Measurements from ENCODE around the gene EMP3. TPM values are rescaled to one million over a fixed set of nuclear protein-coding genes. Genes with fewer than 3 reads are reported as not detected.
"Not testable (repeated sequence)": the region's sequence is repeated elsewhere in the genome, so short reads cannot be mapped to it uniquely, and the experiment has no call there.

The EMP3 gene
- 10 to 100 TPM; 72.4 to 81.9 (median 79.0) TPM for polyA plus RNA-seq (ENCODE audit: insufficient read length in 3 of 3)

GRCh38 chr19:48325265-48325910 lies at the start of gene EMP3:
TSS of gene EMP3 (plus strand) at chr19:48325552. CDS start at chr19:48326845, 1,293 bp downstream.
- DNase-seq (ENCODE audit: low read depth in 3 of 3, low spot score in 2 of 3) = no peak

- no peak for DNase-seq (ENCODE audit: low read depth in 3 of 3, low spot score in 2 of 3)
Measured at GRCh38 chr19:48279747-48280146, 45.6 kb upstream of the EMP3 start.

GRCh38 chr19:48283908-48284307 lies 41.4 kb upstream of the EMP3 start:
- DNase-seq (ENCODE audit: low read depth in 3 of 3, low spot score in 2 of 3) = no peak

GRCh38 chr19:48284896-48285295 lies 40.5 kb upstream of the EMP3 start:
- DNase-seq (ENCODE audit: low read depth in 3 of 3, low spot score in 2 of 3) = no peak

GRCh38 chr19:48287748-48288147 lies 37.6 kb upstream of the EMP3 start:
- DNase-seq (ENCODE audit: low read depth in 3 of 3, low spot score in 2 of 3) = no peak

GRCh38 chr19:48290401-48290770 lies 35.0 kb upstream of the EMP3 start:
- no peak for DNase-seq (ENCODE audit: low read depth in 3 of 3, low spot score in 2 of 3)

GRCh38 chr19:48290771-48291488 lies 34.4 kb upstream of the EMP3 start:
- DNase-seq (ENCODE audit: low read depth in 3 of 3, low spot score in 2 of 3) = peak; percentile 60 to 67 (median 67)

GRCh38 chr19:48291489-48291815 lies 33.9 kb upstream of the EMP3 start:
- not testable (repeated sequence) for DNase-seq (ENCODE audit: low read depth in 3 of 3, low spot score in 2 of 3)

- DNase-seq (ENCODE audit: low read depth in 3 of 3, low spot score in 2 of 3) = no peak
Measured at GRCh38 chr19:48292798-48293197, 32.6 kb upstream of the EMP3 start.

- no peak for DNase-seq (ENCODE audit: low read depth in 3 of 3, low spot score in 2 of 3)
Measured at GRCh38 chr19:48295458-48295857, 29.9 kb upstream of the EMP3 start.

- DNase-seq (ENCODE audit: low read depth in 3 of 3, low spot score in 2 of 3) = no peak
Measured at GRCh38 chr19:48296963-48297734, 28.2 kb upstream of the EMP3 start.

GRCh38 chr19:48297975-48298374 lies 27.4 kb upstream of the EMP3 start:
- DNase-seq (ENCODE audit: low read depth in 3 of 3, low spot score in 2 of 3) = no peak

GRCh38 chr19:48301886-48302599 lies 23.3 kb upstream of the EMP3 start:
- no peak for DNase-seq (ENCODE audit: low read depth in 3 of 3, low spot score in 2 of 3)

GRCh38 chr19:48302600-48302959 lies 22.8 kb upstream of the EMP3 start:
- DNase-seq (ENCODE audit: low read depth in 3 of 3, low spot score in 2 of 3) = no peak

- no peak for DNase-seq (ENCODE audit: low read depth in 3 of 3, low spot score in 2 of 3)
Measured at GRCh38 chr19:48303367-48303766, 22.0 kb upstream of the EMP3 start.

GRCh38 chr19:48303866-48304265 lies 21.5 kb upstream of the EMP3 start:
- no peak for DNase-seq (ENCODE audit: low read depth in 3 of 3, low spot score in 2 of 3)

- no peak for DNase-seq (ENCODE audit: low read depth in 3 of 3, low spot score in 2 of 3)
Measured at GRCh38 chr19:48308631-48309586, 16.4 kb upstream of the EMP3 start.

- not testable (repeated sequence) for DNase-seq (ENCODE audit: low read depth in 3 of 3, low spot score in 2 of 3)
Measured at GRCh38 chr19:48309731-48310130, 15.6 kb upstream of the EMP3 start.

GRCh38 chr19:48310227-48310626 lies 15.1 kb upstream of the EMP3 start:
- no peak for DNase-seq (ENCODE audit: low read depth in 3 of 3, low spot score in 2 of 3)

- no peak for DNase-seq (ENCODE audit: low read depth in 3 of 3, low spot score in 2 of 3)
Measured at GRCh38 chr19:48311384-48311783, 14.0 kb upstream of the EMP3 start.

Measured in right renal cortex interstitium (tissue), 3 donors.